Gastroesophageal sphincter (tissue), 4 donors: ENCODE results near the gene MECR. TPM values are rescaled to one million over a fixed set of nuclear protein-coding genes. Genes with fewer than 3 reads are reported as not detected.

Experiments
- ATAC-seq: fragments of 150-250 bp; one replicate; pipeline ENCODE4 v1.9.1; 2016; ENCODE audit warnings: mild to moderate bottlenecking, moderate library complexity
- H3K27ac ChIP-seq, 4 donors: fragments of 200-600 bp; sonication (generic) in 3 of 4; 1 replicate in 3 of 4; 2 replicates in 1 of 4; pipeline ENCODE4 v1.5.1; 2016 to 2019
- H3K27me3 ChIP-seq: fragments of 200-600 bp; sonication (generic); one replicate; pipeline ENCODE4 v1.5.1; 2019
- H3K36me3 ChIP-seq, 2 donors: fragments of 200-600 bp; sonication (generic); one replicate each; pipeline ENCODE4 v1.5.1; 2019; ENCODE audit warnings: control low read depth in 1 of 2
- H3K4me1 ChIP-seq, 3 donors: fragments of 200-600 bp; sonication (generic); 1 replicate in 2 of 3; 2 replicates in 1 of 3; pipeline ENCODE4 v1.5.1; 2016 to 2019; ENCODE audit warnings: control low read depth in 2 of 3
- H3K4me3 ChIP-seq, 2 donors: fragments of 200-600 bp; sonication (generic); one replicate each; pipeline ENCODE4 v1.5.1; 2019; ENCODE audit warnings: mild to moderate bottlenecking in 1 of 2, moderate library complexity in 1 of 2
- H3K9me3 ChIP-seq, 3 donors: fragments of 200-600 bp; sonication (generic); one replicate each; pipeline ENCODE4 v1.5.1; 2017 to 2019; ENCODE audit warnings: control low read depth in 2 of 3
- EP300 ChIP-seq: sonication (generic); formaldehyde crosslinking; IDR thresholded peaks from one replicate; pipeline ENCODE4 v1.6.1; 2017; ENCODE audit warnings: antibody characterized with exemption, mild to moderate bottlenecking
- POLR2A ChIP-seq, 2 donors: fragments of 450-650 bp; IDR thresholded peaks; one replicate each; pipeline ENCODE4 v1.6.1; 2017; ENCODE audit warnings: antibody characterized with exemption in 2 of 2, mild to moderate bottlenecking in 2 of 2, moderate library complexity in 1 of 2
- POLR2AphosphoS5 ChIP-seq: sonication (generic); formaldehyde crosslinking; IDR thresholded peaks from one replicate; pipeline ENCODE4 v1.6.1; 2017; ENCODE audit warnings: antibody characterized with exemption
- WGBS, 2 donors: methylation state at CpG; one replicate each; pipeline ENCODE4 v1.1.5; 2018; ENCODE audit warnings: low coverage in 1 of 2; 5-methylcytosine and 5-hydroxymethylcytosine counted together
- total RNA-seq, 4 donors: library from RNA; depleted of rRNA; stranded (reverse); fragments of >200 nt; gene quantifications; one replicate each; pipeline ENCODE4 v1.1.0, GENCODE V29; 2016
- TF ChIP-seq, protein P1 (sequence below), 4 experiments: fragments of 200-600 bp in 2 of 4; fragments of 450-650 bp in 2 of 4; sonication (generic) in 1 of 4; IDR thresholded peaks; one replicate each; pipeline ENCODE4 v1.5.1; 2017 to 2019; ENCODE audit warnings: antibody characterized with exemption in 4 of 4, mild to moderate bottlenecking in 2 of 4, moderate library complexity in 2 of 4

Gene MECR
- total RNA-seq, 4 donors from 2014 or later: 8.2 to 17.1 (median 12.9) TPM

DNA sequence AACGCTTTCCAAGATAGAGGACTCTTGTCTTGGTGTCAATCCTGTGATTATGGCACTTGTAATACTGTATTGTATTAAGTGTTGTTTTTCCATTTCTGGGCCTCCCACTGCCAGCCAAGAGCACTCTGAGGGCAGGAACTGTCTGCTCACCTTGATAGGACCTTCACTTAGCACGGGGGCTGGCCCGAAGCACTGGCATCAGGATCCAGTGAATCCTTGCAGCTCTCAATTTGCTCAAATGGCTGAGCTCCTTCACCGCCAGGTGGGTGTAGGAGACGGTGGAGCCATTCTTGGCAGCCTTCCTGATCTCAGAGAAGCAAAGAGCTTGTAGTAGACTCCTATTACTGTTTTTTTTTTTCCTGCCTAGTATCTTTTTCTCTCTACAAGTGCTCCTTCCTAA lies 17.7 kb downstream of the MECR start:
- WGBS, 2 donors: 78 to 85% methylated on average over 2 to 3 of the region's 5 CpGs
- H3K27ac ChIP-seq: no peak overlapping the region
- H3K9me3 ChIP-seq: no peaks in the 10 kb centered on the region
- TF ChIP-seq POLR2AphosphoS5: no peak
- TF ChIP-seq, protein P1, sequence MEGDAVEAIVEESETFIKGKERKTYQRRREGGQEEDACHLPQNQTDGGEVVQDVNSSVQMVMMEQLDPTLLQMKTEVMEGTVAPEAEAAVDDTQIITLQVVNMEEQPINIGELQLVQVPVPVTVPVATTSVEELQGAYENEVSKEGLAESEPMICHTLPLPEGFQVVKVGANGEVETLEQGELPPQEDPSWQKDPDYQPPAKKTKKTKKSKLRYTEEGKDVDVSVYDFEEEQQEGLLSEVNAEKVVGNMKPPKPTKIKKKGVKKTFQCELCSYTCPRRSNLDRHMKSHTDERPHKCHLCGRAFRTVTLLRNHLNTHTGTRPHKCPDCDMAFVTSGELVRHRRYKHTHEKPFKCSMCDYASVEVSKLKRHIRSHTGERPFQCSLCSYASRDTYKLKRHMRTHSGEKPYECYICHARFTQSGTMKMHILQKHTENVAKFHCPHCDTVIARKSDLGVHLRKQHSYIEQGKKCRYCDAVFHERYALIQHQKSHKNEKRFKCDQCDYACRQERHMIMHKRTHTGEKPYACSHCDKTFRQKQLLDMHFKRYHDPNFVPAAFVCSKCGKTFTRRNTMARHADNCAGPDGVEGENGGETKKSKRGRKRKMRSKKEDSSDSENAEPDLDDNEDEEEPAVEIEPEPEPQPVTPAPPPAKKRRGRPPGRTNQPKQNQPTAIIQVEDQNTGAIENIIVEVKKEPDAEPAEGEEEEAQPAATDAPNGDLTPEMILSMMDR (IDR thresholded peaks at IDR 0.05): no peak
- TF ChIP-seq POLR2A (IDR thresholded peaks at IDR 0.05): no peak
- TF ChIP-seq EP300: no peak
- no peaks in the 10 kb centered on the region for H3K27me3 ChIP-seq
- H3K36me3 ChIP-seq: peaks cover 0 to 80% of the 10 kb centered on the region in 2 donors
- H3K4me3 ChIP-seq: no peak overlapping the region
- ATAC-seq: no peak
- H3K4me1 ChIP-seq: no peaks in the 10 kb centered on the region

DNA sequence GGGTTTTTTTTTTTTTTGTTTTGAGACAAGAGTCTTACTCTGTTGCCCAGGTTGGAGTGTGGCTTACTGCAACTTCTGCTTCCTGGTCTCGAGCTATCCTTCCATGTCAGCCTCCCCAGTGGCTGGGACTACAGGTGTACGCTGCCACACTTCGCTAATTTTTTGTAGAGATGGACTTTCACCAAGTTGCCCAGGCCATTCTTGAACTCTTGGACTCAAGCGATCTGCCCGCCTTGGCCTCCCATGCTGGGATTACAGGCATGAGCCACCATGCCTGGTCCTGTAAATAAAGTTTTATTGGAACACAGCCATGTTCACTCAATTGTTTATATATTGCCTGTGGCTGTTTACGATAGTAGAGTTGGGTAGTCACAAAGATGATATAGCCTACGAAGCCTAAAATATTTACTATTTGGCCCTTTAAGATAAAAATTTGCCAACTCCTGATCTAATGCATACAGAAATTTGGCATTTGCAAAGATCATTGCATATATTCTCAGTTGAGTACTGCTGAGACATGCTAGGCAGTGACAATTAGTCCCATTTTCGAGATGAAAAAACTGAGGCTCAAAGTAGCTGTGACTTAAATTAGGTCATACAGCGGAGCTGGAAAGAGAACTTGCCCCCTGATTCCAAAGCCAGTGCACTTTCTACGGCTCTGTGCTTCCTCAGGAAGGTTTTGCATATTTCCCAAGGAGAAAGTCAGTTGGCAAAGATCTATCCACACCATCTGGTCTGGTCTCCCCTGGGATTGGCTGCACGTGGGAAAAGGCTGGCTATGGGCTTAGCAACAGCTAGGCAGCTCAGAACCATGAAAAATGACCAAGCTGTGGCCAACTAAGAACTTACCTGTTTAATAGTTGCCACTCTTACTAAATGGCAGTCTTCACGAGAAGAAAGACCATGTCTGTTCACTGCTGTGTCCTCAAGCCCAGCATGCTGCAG lies 19.4 kb downstream of the MECR start:
- TF ChIP-seq, protein P1 (IDR thresholded peaks at IDR 0.05): no peak
- TF ChIP-seq EP300: no peak
- no peak for TF ChIP-seq POLR2AphosphoS5
- no peak for TF ChIP-seq POLR2A (IDR thresholded peaks at IDR 0.05)
- H3K27me3 ChIP-seq: no peaks in the 10 kb centered on the region
- no peak overlapping the region for H3K27ac ChIP-seq
- 83 to 84% methylated on average over 7 of the region's 12 CpGs for WGBS, 2 donors
- no peak for ATAC-seq
- no peaks in the 10 kb centered on the region for H3K9me3 ChIP-seq
- peaks cover 0 to 82% of the 10 kb centered on the region in 2 donors for H3K36me3 ChIP-seq
- H3K4me3 ChIP-seq: no peak overlapping the region
- H3K4me1 ChIP-seq: no peaks in the 10 kb centered on the region

DNA sequence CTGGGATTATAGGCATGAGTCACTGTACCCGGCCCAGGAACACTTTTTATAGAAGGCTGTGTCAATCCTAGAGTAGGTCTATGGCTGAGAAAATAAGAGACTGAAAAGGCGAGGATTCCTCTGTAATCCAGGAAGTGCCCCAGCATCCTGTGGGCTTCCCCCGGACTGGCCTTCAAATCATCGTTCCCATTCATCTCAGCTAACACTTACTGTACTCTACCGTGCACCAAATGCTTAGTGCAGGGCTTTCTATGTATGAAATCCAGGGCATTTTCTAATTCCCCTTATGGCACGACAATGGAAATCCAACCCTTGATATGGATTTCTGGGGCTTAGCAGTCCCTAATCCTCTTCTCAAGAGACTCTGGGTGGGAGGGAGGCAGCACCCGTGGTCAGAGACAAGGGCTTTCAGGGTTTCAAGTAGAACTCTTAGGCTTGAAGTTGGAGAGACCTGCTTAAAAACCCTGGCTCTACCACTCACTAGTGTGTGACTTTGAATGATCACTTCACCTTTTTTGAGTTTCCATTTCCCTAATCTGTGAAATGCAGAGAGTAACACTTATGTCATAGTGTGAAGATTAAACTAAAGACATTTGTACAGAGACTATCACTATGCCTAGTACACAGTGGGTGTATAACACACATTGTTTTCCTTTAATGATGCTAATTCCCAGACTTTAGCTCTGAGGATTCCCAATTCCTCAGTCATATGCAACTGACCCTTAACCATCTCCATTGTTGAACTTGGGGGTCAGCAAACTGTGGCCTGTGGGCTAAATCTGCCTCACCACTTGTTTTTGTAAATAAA lies 20.3 kb downstream of the MECR start:
- no peak for TF ChIP-seq POLR2AphosphoS5
- no peak for TF ChIP-seq EP300
- TF ChIP-seq, protein P1 (IDR thresholded peaks at IDR 0.05): no peak
- no peak for TF ChIP-seq POLR2A (IDR thresholded peaks at IDR 0.05)
- Histone ChIP-seq H3K36me3 (peaks cover 0 to 82% of the 10 kb centered on the region in 2 donors), H3K9me3 (no peaks in the 10 kb centered on the region), H3K4me1 (no peaks in the 10 kb centered on the region), H3K4me3 (no peak overlapping the region), H3K27me3 (no peaks in the 10 kb centered on the region), H3K27ac (no peak overlapping the region)
- 70 to 94% methylated on average over 4 to 5 of the region's 7 CpGs for WGBS, 2 donors
- no peak for ATAC-seq

DNA sequence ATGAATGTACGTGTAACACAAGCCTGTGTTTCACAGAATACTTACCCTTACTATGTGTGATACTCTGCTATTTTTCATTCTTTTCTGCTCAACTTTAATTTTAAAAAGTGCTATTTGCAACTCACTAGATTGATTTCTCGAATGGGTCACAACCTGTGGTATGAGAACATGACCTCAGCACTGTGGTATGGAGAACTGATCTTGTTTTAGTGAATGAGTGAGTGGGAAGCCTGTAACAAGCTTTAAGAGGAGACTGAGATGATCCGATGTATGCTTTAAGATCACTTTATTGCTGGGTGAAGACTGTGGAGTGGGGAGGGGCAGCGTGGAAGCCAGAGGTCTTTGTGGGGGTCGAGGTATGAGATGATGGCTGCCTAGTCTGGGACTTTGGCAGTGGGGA lies 21.6 kb downstream of the MECR start:
- no peaks in the 10 kb centered on the region for H3K27me3 ChIP-seq
- H3K36me3 ChIP-seq: peaks cover 0 to 82% of the 10 kb centered on the region in 2 donors
- H3K4me1 ChIP-seq: no peaks in the 10 kb centered on the region
- TF ChIP-seq EP300 (no peak), POLR2A (IDR thresholded peaks at IDR 0.05) (no peak), POLR2AphosphoS5 (no peak)
- TF ChIP-seq, protein P1 (IDR thresholded peaks at IDR 0.05): no peak
- no peaks in the 10 kb centered on the region for H3K9me3 ChIP-seq
- WGBS, 2 donors: 84 to 88% methylated on average over 4 to 5 of the region's 5 CpGs
- H3K27ac ChIP-seq: no peak overlapping the region
- no peak overlapping the region for H3K4me3 ChIP-seq
- ATAC-seq: no peak
